OCI-M2 (cell line): ENCODE results near the gene JARID2.
A peak's percentile ranks its signal among the peaks of the same experiment; 100 is the strongest.

ENCODE experiments used
- DNase-seq: peaks from one replicate; lab custom pipeline; 2025; ENCODE audit not compliant: unreplicated experiment; lab: John Stamatoyannopoulos, UW

Gene JARID2

GRCh38 chr6:15245361-15246216 is at the start of gene JARID2:
JARID2 (plus strand) TSS chr6:15246069; CDS start chr6:15246540, 471 bp downstream.
- peak; percentile 82 for DNase-seq

GRCh38 chr6:15200087-15200486 is 45.8 kb upstream of the JARID2 start:
- no peak for DNase-seq

GRCh38 chr6:15205321-15205720 is 40.5 kb upstream of the JARID2 start:
- DNase-seq: no peak

- no peak for DNase-seq
Measured at GRCh38 chr6:15206887-15207286, 39.0 kb upstream of the JARID2 start.

- DNase-seq: no peak
Measured at GRCh38 chr6:15207923-15208322, 37.9 kb upstream of the JARID2 start.

GRCh38 chr6:15213838-15214400 is 31.9 kb upstream of the JARID2 start:
- no peak for DNase-seq

- no peak for DNase-seq
Measured at GRCh38 chr6:15218401-15218800, 27.5 kb upstream of the JARID2 start.

- DNase-seq: no peak
Measured at GRCh38 chr6:15220062-15220461, 25.8 kb upstream of the JARID2 start.

- DNase-seq: no peak
Measured at GRCh38 chr6:15227827-15228318, 18.0 kb upstream of the JARID2 start.

GRCh38 chr6:15230827-15231226 is 15.0 kb upstream of the JARID2 start:
- DNase-seq: no peak

GRCh38 chr6:15232836-15233510 is 12.9 kb upstream of the JARID2 start:
- DNase-seq: no peak

- DNase-seq: no peak
Measured at GRCh38 chr6:15234068-15234758, 11.7 kb upstream of the JARID2 start.

- no peak for DNase-seq
Measured at GRCh38 chr6:15239616-15240364, 6.1 kb upstream of the JARID2 start.

GRCh38 chr6:15242503-15242902 is 3.4 kb upstream of the JARID2 start:
- DNase-seq: no peak

GRCh38 chr6:15242937-15243614 is 2.8 kb upstream of the JARID2 start:
- no peak for DNase-seq

GRCh38 chr6:15243910-15244619 is 1.8 kb upstream of the JARID2 start:
- DNase-seq: no peak

GRCh38 chr6:15244620-15245360 is 1.1 kb upstream of the JARID2 start:
- DNase-seq: no peak

- DNase-seq: no peak
Measured at GRCh38 chr6:15246217-15246665, 372 bp downstream of the JARID2 start.
